HepG2 (cell line): Measurements from ENCODE around the gene KDM2B. TPM values are rescaled to one million over a fixed set of nuclear protein-coding genes. Genes with fewer than 3 reads are reported as not detected.

ENCODE experiments used
- CSRNP2 ChIP-seq: sonication (generic); formaldehyde crosslinking; conservative IDR thresholded peaks from 2 replicates; pipeline ENCODE4 v1.8.0; 2022; ENCODE audit warnings: low read depth, missing genetic modification reagents
- GLI4 ChIP-seq: sonication (generic); formaldehyde crosslinking; IDR thresholded peaks from 2 replicates; pipeline ENCODE4 v1.5.1; 2020; ENCODE audit warnings: missing genetic modification reagents, mild to moderate bottlenecking, moderate library complexity, borderline replicate concordance
- RORA ChIP-seq: sonication (generic); formaldehyde crosslinking; IDR thresholded peaks from 2 replicates; pipeline ENCODE4 v1.5.0; 2020; ENCODE audit warnings: mild to moderate bottlenecking, missing genetic modification reagents, moderate library complexity
- SCMH1 ChIP-seq: sonication (generic); formaldehyde crosslinking; IDR thresholded peaks from 2 replicates; pipeline ENCODE4 v1.9.0; 2021; ENCODE audit warnings: missing genetic modification reagents, mild to moderate bottlenecking, borderline replicate concordance
- ZNF10 ChIP-seq: sonication (generic); formaldehyde crosslinking; IDR thresholded peaks from 2 replicates; pipeline ENCODE4 v1.4.0; 2020; ENCODE audit warnings: mild to moderate bottlenecking, low read depth, missing genetic modification reagents, borderline replicate concordance
- ZNF460 ChIP-seq: sonication (generic); formaldehyde crosslinking; IDR thresholded peaks from 2 replicates; pipeline ENCODE4 v1.5.1; 2020; ENCODE audit warnings: missing genetic modification reagents, mild to moderate bottlenecking, borderline replicate concordance
- polyA plus RNA-seq, 8 experiments: library from polyadenylated mRNA; depleted of rRNA in 3 of 8; stranded (reverse) in 7 of 8; unstranded in 1 of 8; fragments of >200 nt; fragmentation: Illumina TruSeq in 4 of 8; extraction: Trizol in 4 of 8; gene quantifications; 2 replicates each; pipeline versions ENCODE4 v1.2.1 to v1.2.3, GENCODE V29; 2011 to 2016; ENCODE audit warnings: low read depth in 4 of 8, missing spikeins in 1 of 8, mixed read lengths in 1 of 8; ENCODE audit not compliant: insufficient read depth in 1 of 8
- total RNA-seq, 5 experiments: library from RNA; depleted of rRNA; stranded (reverse); fragments of >200 nt; fragmentation: Illumina TruSeq; extraction: Trizol; gene quantifications; 2 replicates each; pipeline ENCODE4 v1.2.3, GENCODE V29; 2016; ENCODE audit warnings: low read depth in 1 of 5
- TF ChIP-seq, protein P1 (sequence below): sonication (generic); formaldehyde crosslinking; IDR thresholded peaks from 2 replicates; pipeline ENCODE4 v1.9.0; 2021; ENCODE audit warnings: missing genetic modification reagents, borderline replicate concordance

KDM2B gene
- total and polyA plus RNA-seq, 2 of the 13 experiments (the other 11 are each of a cell fraction or from before 2014, with no cell fraction given): 17.5 to 26.1 TPM

DNA sequence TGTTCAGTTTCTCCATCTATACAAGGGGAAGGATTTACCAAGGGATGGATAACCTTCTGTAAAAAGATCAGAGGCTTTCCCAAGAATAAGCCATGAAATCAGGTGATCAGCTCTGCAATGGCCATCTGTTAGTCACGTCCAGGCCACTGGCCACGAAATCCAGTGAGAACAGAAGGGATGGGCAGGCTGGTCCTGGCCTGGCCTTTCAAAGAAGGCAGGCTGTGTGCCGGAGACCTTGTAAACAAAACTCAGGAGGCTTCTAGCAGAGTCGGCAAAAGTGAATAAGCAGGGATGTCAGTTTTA lies 112.4 kb downstream of the KDM2B start (continued):
- TF ChIP-seq SCMH1 (CRISPR knock-in tag) (no peak), ZNF10 (CRISPR knock-in tag) (no peak), ZNF460 (no peak), RORA (no peak), GLI4 (CRISPR knock-in tag) (no peak), CSRNP2 (no peak)
- TF ChIP-seq, protein P1, sequence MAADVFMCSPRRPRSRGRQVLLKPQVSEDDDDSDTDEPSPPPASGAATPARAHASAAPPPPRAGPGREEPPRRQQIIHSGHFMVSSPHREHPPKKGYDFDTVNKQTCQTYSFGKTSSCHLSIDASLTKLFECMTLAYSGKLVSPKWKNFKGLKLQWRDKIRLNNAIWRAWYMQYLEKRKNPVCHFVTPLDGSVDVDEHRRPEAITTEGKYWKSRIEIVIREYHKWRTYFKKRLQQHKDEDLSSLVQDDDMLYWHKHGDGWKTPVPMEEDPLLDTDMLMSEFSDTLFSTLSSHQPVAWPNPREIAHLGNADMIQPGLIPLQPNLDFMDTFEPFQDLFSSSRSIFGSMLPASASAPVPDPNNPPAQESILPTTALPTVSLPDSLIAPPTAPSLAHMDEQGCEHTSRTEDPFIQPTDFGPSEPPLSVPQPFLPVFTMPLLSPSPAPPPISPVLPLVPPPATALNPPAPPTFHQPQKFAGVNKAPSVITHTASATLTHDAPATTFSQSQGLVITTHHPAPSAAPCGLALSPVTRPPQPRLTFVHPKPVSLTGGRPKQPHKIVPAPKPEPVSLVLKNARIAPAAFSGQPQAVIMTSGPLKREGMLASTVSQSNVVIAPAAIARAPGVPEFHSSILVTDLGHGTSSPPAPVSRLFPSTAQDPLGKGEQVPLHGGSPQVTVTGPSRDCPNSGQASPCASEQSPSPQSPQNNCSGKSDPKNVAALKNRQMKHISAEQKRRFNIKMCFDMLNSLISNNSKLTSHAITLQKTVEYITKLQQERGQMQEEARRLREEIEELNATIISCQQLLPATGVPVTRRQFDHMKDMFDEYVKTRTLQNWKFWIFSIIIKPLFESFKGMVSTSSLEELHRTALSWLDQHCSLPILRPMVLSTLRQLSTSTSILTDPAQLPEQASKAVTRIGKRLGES (CRISPR knock-in tag): no peak
